ENCODE results near the gene TOB1. TPM values are rescaled to one million over a fixed set of nuclear protein-coding genes. Genes with fewer than 3 reads are reported as not detected.

TOB1 gene
- total RNA-seq, 1 experiment from 2014 or later = 86.0 TPM

DNA sequence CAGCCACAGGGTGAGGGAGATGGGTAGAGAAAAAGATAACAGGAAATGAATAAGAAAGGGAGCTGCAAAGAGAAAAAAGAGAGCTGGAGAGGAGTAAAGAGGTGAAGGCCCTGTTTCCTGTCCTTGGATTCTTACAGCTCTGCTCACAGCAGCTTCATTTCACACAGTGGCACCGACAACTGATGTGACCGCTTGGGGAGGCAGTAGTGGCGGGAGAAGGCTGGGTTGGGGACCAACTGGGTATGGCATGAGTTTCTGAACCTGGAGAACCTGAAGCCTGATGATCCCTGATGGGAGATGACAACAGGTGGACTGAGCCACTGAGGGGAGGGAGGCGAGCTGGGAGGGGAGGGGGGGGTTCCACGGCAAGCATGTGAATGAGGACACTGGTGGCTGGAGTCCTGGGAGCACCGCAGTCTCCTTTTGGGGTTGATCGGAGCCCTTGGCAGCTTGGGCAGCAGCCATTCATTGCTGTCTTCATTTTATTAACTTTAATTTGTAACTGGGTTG, 34.3 kb upstream of the TOB1 start:
- intact Hi-C loops (cut with micrococcal nuclease) = no loop called here
- ChIA-PET CTCF (no interaction called here), POLR2A (interaction anchor here (1.5 kb wide), 1 partner anchor 34 kb away, joined by 7 read pairs; the partner anchor contains the start of gene TOB1), RAD21 (ENCODE audit: low non-redundant PET in 1 of 2, low total read pairs in 2 of 2, uncharacterized antibody in 2 of 2, unreplicated experiment in 2 of 2) (no interaction called here)
- no peaks in the 10 kb centered on the region for H3K36me3 ChIP-seq (ENCODE audit: control insufficient read depth in 1 of 2, insufficient read depth in 2 of 2, low read length in 2 of 2)
- peaks cover 18 to 20% of the 10 kb centered on the region in 2 experiments for H3K4me1 ChIP-seq (ENCODE audit: control insufficient read depth in 1 of 2, insufficient read depth in 2 of 2, low read length in 2 of 2)
- DNase-seq (ENCODE audit: low read depth, low spot score) (no peak), ATAC-seq (no peak)
- TF ChIP-seq, protein P1, sequence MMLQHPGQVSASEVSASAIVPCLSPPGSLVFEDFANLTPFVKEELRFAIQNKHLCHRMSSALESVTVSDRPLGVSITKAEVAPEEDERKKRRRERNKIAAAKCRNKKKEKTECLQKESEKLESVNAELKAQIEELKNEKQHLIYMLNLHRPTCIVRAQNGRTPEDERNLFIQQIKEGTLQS (IDR thresholded peaks at IDR 0.05) = no peak
- TF ChIP-seq TCF7L2 (IDR thresholded peaks at IDR 0.05; ENCODE audit: borderline replicate concordance, extremely low read depth, insufficient read depth, insufficient read length) (no peak), YY1 (IDR thresholded peaks at IDR 0.05; ENCODE audit: extremely low read depth, insufficient replicate concordance, low read depth, low read length) (no peak), SIN3A (IDR thresholded peaks at IDR 0.05; ENCODE audit: low read depth) (no peak), FOSL1 (IDR thresholded peaks at IDR 0.05; ENCODE audit: low read depth) (no peak)
- H3K4me2 ChIP-seq (ENCODE audit: low read length) = no peak overlapping the region
- no peak overlapping the region for H3K27ac ChIP-seq (ENCODE audit: low read depth, low read length)
- H3K4me3 ChIP-seq (replicated peaks in 1 of 2; ENCODE audit: low read depth in 1 of 2, low read length in 2 of 2) = no peak overlapping the region
- H3K9me2 ChIP-seq (ENCODE audit: insufficient read depth) = no peaks in the 10 kb centered on the region
- no peak overlapping the region for H2AFZ ChIP-seq (ENCODE audit: low read depth, low read length, poor library complexity, severe bottlenecking)
- H3K27me3 ChIP-seq (ENCODE audit: insufficient read depth, low read length) = no peaks in the 10 kb centered on the region
- no peaks in the 10 kb centered on the region for H4K20me1 ChIP-seq (ENCODE audit: insufficient read depth)
- no TSS peak for BruUV-seq (replicated peaks)
- H3K9ac ChIP-seq (ENCODE audit: low read length) = no peak overlapping the region
- H3K9me3 ChIP-seq (ENCODE audit: control insufficient read depth in 1 of 2, insufficient read depth in 1 of 2, low read depth in 1 of 2, low read length in 2 of 2) = no peaks in the 10 kb centered on the region
- no peaks in the 10 kb centered on the region for H3K79me2 ChIP-seq (ENCODE audit: insufficient read depth, low read length)

DNA sequence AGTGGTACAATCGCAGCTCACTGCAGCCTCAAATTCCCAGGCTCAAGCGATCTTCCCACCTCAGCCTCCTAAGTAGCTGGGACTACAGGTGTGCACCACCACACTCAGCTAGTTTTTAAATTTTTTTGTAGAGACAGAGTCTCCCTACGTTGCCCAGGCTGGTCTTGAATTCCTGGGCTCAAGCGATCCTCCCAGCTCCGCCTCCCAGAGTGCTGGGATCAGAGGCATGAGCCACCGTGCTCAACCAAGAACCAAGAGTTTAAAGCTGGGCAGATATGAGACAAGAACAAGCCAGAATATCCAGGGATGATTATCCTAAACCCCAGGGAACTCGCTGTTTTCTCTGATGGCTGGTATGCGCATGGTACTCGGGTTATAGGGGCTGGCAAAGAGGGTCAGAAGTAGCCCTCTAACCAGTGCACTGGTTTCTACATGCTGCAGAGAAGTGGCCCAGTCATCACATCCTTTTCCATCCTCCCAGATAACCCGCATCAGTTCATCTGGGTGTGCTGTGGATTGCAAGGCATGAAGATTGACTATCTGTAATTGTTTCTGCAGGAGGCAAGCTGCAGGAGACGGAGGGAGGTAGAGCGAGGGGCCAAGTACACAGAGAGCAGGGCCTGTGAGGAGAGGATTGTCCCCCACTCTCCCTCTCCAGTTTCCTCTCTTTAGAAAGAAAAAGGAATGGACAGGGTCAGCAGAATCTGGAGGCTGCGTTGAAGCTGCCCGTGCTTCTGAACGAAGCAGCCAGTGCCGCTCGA, 33.6 kb upstream of the TOB1 start:
- Histone ChIP-seq H3K4me3 (replicated peaks in 1 of 2; ENCODE audit: low read depth in 1 of 2, low read length in 2 of 2) (no peak overlapping the region), H4K20me1 (ENCODE audit: insufficient read depth) (no peaks in the 10 kb centered on the region), H3K9me3 (ENCODE audit: control insufficient read depth in 1 of 2, insufficient read depth in 1 of 2, low read depth in 1 of 2, low read length in 2 of 2) (no peaks in the 10 kb centered on the region), H3K27me3 (ENCODE audit: insufficient read depth, low read length) (no peaks in the 10 kb centered on the region), H3K4me1 (ENCODE audit: control insufficient read depth in 1 of 2, insufficient read depth in 2 of 2, low read length in 2 of 2) (peaks cover 11 to 13% of the 10 kb centered on the region in 2 experiments), H3K27ac (ENCODE audit: low read depth, low read length) (no peak overlapping the region), H3K9me2 (ENCODE audit: insufficient read depth) (no peaks in the 10 kb centered on the region), H3K36me3 (ENCODE audit: control insufficient read depth in 1 of 2, insufficient read depth in 2 of 2, low read length in 2 of 2) (no peaks in the 10 kb centered on the region), H2AFZ (ENCODE audit: low read depth, low read length, poor library complexity, severe bottlenecking) (no peak overlapping the region), H3K4me2 (ENCODE audit: low read length) (no peak overlapping the region), H3K79me2 (ENCODE audit: insufficient read depth, low read length) (no peaks in the 10 kb centered on the region), H3K9ac (ENCODE audit: low read length) (no peak overlapping the region)
- CTCF ChIA-PET = no interaction called here
- DNase-seq (ENCODE audit: low read depth, low spot score) (no peak), ATAC-seq (no peak)
- POLR2A ChIA-PET = interaction anchor here (1.5 to 1.8 kb wide), 2 partner anchors 33 to 34 kb away, joined by 7 read pairs; partner anchors contain the start of gene TOB1
- no TSS peak for BruUV-seq (replicated peaks)
- intact Hi-C loops (cut with micrococcal nuclease) = no loop called here
- RAD21 ChIA-PET (ENCODE audit: low non-redundant PET in 1 of 2, low total read pairs in 2 of 2, uncharacterized antibody in 2 of 2, unreplicated experiment in 2 of 2) = no interaction called here
- TF ChIP-seq RAD21 (IDR thresholded peaks at IDR 0.05; ENCODE audit: low read depth) = no peak
- no peak for TF ChIP-seq YY1 (IDR thresholded peaks at IDR 0.05; ENCODE audit: extremely low read depth, insufficient replicate concordance, low read depth, low read length)
- no peak for TF ChIP-seq CEBPB (IDR thresholded peaks at IDR 0.05; ENCODE audit: low read depth)
- TF ChIP-seq FOSL1 (IDR thresholded peaks at IDR 0.05; ENCODE audit: low read depth) = no peak
- TF ChIP-seq, protein P2, sequence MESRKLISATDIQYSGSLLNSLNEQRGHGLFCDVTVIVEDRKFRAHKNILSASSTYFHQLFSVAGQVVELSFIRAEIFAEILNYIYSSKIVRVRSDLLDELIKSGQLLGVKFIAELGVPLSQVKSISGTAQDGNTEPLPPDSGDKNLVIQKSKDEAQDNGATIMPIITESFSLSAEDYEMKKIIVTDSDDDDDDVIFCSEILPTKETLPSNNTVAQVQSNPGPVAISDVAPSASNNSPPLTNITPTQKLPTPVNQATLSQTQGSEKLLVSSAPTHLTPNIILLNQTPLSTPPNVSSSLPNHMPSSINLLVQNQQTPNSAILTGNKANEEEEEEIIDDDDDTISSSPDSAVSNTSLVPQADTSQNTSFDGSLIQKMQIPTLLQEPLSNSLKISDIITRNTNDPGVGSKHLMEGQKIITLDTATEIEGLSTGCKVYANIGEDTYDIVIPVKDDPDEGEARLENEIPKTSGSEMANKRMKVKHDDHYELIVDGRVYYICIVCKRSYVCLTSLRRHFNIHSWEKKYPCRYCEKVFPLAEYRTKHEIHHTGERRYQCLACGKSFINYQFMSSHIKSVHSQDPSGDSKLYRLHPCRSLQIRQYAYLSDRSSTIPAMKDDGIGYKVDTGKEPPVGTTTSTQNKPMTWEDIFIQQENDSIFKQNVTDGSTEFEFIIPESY (IDR thresholded peaks at IDR 0.05; ENCODE audit: extremely low read depth, insufficient replicate concordance, low read length) = no peak
- TF ChIP-seq ELF1 (IDR thresholded peaks at IDR 0.05; ENCODE audit: borderline replicate concordance, low read depth) = no peak
- TF ChIP-seq, protein P3, sequence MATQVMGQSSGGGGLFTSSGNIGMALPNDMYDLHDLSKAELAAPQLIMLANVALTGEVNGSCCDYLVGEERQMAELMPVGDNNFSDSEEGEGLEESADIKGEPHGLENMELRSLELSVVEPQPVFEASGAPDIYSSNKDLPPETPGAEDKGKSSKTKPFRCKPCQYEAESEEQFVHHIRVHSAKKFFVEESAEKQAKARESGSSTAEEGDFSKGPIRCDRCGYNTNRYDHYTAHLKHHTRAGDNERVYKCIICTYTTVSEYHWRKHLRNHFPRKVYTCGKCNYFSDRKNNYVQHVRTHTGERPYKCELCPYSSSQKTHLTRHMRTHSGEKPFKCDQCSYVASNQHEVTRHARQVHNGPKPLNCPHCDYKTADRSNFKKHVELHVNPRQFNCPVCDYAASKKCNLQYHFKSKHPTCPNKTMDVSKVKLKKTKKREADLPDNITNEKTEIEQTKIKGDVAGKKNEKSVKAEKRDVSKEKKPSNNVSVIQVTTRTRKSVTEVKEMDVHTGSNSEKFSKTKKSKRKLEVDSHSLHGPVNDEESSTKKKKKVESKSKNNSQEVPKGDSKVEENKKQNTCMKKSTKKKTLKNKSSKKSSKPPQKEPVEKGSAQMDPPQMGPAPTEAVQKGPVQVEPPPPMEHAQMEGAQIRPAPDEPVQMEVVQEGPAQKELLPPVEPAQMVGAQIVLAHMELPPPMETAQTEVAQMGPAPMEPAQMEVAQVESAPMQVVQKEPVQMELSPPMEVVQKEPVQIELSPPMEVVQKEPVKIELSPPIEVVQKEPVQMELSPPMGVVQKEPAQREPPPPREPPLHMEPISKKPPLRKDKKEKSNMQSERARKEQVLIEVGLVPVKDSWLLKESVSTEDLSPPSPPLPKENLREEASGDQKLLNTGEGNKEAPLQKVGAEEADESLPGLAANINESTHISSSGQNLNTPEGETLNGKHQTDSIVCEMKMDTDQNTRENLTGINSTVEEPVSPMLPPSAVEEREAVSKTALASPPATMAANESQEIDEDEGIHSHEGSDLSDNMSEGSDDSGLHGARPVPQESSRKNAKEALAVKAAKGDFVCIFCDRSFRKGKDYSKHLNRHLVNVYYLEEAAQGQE (IDR thresholded peaks at IDR 0.05; ENCODE audit: low read depth) = no peak
- TF ChIP-seq CBX3 (IDR thresholded peaks at IDR 0.05; ENCODE audit: low read depth) = no peak
- TF ChIP-seq ZNF274 (IDR thresholded peaks at IDR 0.05; ENCODE audit: low read depth, low read length) = no peak
- TF ChIP-seq JUND (IDR thresholded peaks at IDR 0.05) = no peak
